CD4-positive, alpha-beta T cell treated with Interleukin-10 for 1 hour (primary cell): Measurements from ENCODE around the gene CD2.

ENCODE experiments used
- DNase-seq: peaks from one replicate; pipeline ENCODE4 v3.0.0-alpha.2; 2020

Gene CD2

GRCh38 chr1:116733476-116734365 is 20.5 kb upstream of the CD2 start:
- DNase-seq: no peak

DNA sequence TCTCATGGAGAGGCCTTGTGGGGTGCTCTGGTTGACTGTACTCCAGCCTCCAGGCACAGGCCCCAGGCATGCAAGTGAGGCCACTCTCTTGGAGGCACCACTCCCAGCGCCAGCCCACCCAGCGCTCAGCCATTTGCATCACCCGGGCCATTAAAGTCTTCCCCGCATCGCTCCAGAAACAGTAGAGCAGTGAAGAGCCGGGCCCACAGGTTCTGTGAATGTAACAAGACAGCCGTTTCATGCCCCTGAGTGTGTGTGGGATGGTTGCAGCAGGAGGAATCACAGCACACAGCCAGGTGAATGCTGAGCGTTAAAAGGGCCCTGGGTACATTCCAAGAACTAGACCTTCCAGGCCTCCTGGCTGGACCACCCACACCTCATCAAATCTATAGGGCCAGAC is 19.0 kb upstream of the CD2 start:
- no peak for DNase-seq

- peak; percentile 86 for DNase-seq
These were observed 17.0 kb upstream of the CD2 start for GRCh38 chr1:116737020-116737854.

GRCh38 chr1:116737855-116738321 is 16.3 kb upstream of the CD2 start:
- DNase-seq: peak; percentile 62

GRCh38 chr1:116738673-116739370 is 15.4 kb upstream of the CD2 start:
- peak; percentile 91 for DNase-seq

- DNase-seq: no peak
These were observed 14.7 kb upstream of the CD2 start for GRCh38 chr1:116739371-116740012.

DNA sequence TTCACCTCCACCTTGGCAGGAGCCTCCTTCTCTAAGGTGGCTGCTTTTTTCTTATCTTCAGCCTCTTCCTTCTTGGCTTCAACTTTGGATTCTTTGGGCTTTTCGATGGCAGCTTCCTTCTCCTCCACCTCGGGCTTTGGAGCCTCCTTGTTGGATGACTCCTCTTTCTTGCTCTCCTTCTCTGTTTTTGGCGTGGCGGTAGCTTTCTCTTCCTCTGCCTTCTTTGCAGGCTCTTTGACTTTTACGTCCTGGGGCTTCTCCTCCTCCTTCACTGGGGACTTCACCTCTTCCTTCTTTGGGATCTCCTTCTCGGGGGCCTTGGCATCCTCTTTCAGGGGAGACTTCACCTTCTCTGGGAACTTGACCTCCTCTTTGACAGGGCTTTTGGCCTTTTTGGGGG is 13.9 kb upstream of the CD2 start:
- no peak for DNase-seq

DNA sequence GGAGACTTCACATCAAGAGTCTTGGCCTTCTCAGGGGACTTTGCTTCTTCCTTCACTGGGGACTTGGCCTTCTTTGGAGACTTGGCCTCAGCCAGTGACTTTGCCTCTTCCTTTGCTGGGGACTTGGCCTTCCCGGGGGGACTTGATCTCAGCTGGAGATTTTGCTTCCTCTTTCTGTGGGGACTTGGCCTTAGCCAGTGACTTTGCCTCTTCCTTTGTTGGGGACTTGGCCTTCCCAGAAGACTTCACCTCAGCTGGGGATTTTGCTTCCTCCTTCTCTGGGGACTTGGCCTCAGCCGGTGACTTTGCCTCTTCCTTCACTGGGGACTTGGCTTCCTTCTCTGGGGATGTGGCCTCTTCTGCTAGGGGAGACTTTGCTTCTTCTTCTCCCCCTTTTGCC is 13.5 kb upstream of the CD2 start:
- no peak for DNase-seq

DNA sequence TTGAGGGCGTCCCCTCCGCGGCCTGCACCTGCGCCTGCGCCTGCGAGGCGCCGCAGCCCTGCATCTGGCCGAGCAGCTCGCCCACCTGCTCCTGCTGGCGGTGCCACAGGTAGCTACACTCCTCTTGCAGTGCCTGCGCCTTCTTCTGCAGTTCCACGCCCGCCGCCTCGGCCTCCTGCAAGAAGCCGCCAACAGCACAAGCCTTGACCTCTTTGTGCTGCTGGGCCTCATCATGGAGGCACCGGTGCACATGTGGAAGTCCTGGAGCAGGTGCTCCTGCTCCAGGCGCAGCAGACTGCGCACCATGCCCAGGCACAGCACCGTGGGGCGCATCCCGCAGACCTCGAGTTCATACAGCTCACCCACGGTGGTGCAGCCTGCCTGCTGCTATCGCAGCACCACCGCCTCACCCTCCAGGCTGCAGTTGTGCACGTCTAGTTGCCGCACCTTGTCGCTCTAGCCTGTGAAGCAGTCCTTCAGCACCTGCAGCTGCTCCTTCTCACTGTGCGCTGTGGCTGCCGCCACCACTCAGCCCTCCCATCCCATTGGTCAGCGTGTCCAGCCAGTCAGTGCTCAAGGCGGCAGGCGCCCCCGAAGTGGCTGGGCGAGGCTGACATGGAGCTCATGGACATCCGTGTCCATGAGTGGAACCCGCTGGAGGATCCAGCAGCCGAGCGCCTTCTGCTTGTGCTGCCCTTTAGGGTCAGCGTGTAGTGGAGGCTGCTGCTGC is 12.2 kb upstream of the CD2 start:
- DNase-seq: no peak

DNA sequence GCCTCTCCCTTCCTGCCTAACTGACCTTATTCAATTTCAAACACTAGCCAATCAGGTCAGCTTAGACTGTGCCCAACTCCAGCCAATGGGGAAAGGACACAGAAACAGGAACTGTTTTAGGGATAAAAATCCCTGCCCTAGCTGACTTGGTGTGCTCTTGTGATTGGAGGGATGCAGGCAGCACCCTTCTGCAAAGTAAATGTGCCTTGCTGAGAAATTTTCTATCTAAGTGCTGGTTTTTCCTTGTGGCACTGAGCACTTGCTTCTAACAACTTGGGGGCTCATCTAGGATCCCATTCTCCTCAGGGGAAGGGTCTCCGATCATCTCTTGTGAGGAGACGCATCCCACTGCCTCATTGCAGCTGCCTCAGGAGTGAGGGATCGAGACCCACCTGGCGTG is 10.7 kb upstream of the CD2 start:
- no peak for DNase-seq

GRCh38 chr1:116748272-116748671 is 6.0 kb upstream of the CD2 start:
- DNase-seq: no peak

DNA sequence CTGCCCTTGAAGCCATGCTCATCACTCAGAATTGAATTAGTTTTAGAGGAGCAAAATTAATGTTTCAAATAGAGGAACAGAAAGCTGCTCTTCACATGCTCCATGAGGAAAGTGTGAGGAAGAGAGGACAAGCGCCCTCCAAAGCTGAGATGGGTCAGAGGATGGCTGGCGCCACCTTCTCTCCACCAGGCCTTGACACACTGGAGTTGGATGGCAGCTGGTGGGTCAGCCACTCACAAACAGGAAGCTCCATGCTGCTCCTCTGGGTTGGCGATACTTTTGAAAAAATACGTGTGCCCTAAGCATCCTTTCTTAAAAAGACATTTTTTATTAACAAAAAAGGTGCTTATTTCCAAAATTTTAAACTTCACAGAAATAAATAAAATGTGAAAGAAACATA is 3.1 kb upstream of the CD2 start:
- DNase-seq: peak; percentile 32

DNA sequence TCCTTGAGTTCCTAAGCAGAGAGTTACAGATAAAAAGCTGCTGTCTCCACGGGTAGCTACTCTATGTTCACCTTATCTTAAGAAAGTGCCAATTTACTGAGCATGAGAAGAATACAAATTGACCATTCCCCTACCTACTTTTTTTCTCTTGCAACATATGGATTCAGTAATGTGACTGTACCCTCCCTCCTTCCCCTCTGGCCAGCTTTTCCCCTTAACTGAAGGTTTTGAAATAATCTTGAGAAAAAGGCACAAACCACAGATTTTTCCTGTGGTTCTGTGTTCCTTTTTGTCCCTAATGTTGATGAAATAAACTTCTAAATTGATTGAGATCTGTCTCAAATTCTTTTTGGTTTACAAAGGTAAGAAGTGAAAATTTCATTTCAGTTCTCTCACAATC is 2.6 kb upstream of the CD2 start:
- no peak for DNase-seq

- peak; percentile 42 for DNase-seq
These were observed 918 bp upstream of the CD2 start for GRCh38 chr1:116753312-116753711.

DNA sequence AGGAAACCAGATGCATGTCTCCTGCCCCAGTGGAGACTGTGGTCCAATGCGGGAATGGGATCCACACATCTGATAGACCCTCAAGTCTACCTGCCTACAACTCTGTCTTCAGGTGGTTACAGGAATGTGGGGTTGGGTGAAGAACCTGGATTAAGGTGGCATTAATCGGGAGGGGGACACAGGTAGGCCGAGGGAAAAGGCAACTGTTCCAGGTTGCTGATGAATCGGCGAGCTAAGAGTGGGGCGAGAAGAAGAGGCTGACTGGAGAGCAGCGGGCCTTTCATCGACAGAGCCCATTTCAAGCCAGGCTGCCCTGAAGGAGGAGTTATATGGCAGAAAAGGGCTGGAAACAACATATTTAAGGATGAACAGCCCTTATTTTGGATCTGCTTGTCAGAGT is 836 bp downstream of the CD2 start:
- peak; percentile 41 for DNase-seq

- peak; percentile 40 for DNase-seq
These were observed 1.5 kb downstream of the CD2 start for GRCh38 chr1:116755681-116756080.

GRCh38 chr1:116756092-116756491 is 1.9 kb downstream of the CD2 start:
- DNase-seq: peak; percentile 51

DNA sequence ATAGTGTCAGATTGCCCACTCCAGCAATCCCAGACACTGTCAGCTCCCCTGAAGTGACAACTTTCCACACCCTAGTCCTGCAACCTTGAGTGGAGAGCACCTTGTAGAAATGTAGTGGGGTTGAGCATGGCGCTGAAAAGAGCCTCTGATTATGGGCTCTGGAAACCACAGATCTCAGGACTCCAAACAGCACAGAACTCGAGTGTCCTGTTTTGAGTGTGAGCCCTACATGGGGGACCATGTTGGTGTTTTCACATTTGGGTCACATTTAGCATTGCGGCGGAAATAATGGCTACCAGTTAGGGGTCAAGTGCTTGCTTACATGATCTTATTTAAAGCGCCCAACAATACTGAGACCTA is 4.2 kb downstream of the CD2 start:
- peak; percentile 46 for DNase-seq

DNA sequence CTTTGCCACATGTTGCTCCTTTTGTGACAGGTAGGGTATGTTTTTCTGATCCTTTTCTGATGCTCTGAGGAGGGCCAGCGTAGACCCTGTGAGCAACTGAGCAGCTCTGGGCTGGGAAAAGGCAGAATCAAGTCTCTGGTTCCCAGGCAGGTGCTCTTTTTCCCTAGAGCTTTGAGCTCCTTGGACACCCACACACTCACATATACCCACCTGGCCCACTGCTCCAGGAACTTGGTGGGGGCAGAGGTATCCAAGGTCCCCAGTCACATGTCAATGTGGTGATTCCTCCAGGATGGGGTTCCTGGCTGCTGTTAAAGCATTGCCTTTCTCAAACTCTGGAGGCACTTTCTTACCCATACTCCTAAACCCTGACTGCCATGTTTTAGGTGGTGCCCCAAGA is 5.4 kb downstream of the CD2 start:
- DNase-seq: no peak

- no peak for DNase-seq
These were observed 6.3 kb downstream of the CD2 start for GRCh38 chr1:116760487-116760886.

GRCh38 chr1:116760996-116761665 is 6.9 kb downstream of the CD2 start:
- no peak for DNase-seq

- DNase-seq: no peak
These were observed 8.1 kb downstream of the CD2 start for GRCh38 chr1:116762281-116762680.
